Activated CD4-positive, alpha-beta T cell treated with anti-CD3 and anti-CD28 coated beads for 4 hours (primary cell): ENCODE data around the gene CD226.
"Not testable (repeated sequence)": the region's sequence is repeated elsewhere in the genome, so short reads cannot be mapped to it uniquely, and the experiment has no call there.

Experiments
- DNase-seq, 2 donors: peaks; one replicate each; pipeline ENCODE4 v3.0.0-alpha.2; 2020

Gene CD226

DNA sequence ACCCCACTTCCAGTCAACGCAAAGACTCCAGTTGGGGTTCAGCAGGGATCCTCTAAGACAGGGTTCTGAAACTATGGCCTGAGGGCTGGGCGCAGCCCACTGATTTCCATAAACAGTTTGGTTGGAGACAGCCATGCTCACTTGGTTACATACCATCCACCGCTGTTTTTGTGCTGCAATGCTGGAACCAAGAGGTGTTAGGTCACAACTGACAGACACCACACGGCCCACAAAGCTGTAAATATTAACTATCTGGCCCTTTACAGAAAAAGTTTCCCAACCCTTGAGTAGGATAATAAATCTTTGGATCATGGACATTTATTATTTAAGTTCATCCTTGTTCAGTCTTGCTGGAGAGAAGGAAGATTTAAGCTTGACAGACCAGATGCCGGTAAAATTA, 8.4 kb upstream of the CD226 start:
- no peak for DNase-seq

DNA sequence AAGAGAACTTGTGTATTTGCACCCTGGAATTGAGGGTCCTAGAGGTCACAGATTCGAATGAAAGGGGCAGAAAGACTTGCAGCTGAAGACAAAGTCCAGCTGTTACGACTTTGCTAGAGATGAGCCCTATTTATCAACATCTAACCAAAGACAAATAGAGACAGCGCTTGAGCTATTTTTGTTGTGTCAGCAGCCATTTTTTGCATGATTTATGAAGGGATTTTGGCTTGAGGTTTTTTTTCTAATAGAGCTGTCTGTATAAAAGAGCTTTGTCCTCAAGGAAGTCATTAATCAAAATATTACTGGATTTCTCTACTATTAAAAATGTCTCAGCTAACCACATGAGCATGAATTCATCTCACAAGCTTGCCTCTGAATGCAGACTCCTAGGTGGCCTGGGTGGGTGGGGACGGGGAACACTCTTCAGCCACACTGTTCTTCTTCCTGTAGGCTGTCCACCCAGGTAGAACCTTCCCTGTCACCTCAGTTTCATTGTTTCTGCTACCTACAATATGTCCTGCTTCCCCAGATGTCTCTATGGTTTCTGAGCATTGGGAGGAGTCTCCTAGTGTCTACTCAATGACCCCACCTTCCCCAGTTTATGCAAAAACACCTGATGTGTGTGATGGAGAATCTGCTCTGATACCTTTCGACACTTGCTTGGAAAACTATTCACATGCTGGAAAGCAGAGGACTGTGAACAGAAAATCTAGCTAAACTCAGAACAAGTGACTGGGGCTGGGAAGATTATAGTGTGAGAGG, 7.2 kb upstream of the CD226 start:
- no peak for DNase-seq

DNA sequence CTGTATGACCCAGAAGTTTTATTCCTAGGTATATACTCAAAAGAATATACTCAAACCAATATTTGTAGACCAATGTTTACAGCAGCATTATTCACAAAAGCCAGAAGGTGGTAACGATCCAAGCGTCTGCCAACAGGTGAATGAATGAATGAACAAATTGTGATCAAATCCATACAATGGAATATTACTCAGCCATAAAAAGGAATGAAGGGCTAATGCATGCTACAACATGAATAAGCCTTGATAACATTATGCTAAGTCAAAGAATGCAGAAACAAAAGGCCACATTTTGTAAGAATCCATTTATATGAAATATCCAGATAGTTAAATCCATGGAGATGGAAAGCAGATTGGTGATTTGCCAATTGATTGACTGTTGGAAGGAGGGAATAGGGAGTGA, 5.5 kb upstream of the CD226 start:
- DNase-seq, result no peak

DNA sequence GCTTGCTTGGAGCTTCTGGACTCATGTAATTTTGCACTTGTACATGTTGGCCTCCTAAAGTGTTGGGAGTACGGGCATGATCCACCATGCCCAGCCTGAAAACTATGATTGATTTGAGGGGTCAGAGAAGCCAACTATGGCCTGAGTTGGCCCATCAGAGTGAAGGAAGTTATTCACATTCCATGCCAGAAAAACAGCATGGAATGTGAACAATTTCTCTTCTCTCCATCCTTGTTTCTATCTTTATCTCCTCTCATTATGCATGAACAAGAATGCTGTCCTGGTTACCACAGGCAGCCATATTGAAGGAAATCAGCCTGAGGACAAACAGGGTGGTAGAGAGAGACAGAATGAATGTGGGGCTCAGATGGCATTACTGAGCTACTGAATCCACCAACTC, 3.5 kb upstream of the CD226 start:
- no peak for DNase-seq

DNA sequence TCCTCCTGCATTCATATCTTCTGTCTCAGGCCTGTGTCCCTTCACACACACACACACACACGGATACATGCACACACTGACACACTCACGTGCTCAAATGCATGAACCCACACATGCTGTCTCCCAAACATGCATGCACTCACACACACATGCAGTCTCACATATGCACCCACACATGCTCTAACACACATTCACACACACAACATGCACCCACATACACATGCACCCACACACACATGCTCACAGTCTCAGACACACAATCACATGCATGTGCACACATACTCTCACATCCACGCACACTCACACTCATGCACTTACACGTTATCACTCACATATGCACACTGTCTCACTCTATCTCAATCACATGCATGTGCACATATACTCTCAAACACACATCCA, 1.9 kb upstream of the CD226 start:
- no peak for DNase-seq

DNA sequence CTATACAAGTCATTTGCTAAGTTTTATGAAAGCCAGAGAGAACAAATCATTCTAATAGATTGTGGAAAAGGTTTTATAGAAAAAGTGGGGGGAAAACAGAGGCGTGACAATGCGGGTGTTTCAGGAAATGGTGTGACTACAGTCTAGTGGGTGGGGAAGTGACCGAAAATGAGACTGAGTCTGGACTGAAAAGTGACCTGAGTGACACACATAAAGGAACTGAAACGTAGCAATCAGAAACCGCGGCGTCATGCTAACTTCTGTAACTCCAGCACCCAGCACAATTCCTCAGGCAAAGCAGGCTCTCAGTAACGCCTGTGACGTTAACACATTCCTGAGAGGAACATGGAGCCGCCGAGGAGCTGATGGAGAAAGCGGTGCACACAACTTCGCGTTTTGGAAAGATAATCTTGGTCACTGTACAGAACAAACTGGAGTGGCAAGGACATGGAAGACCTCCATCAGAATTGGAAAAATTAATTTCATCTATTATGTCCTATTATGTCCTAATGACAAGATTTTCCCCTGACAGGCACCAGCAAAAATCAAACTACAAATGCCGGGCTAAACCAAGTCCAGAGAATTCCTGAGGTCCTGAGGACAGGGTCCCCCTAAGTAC, 1.4 kb upstream of the CD226 start:
- no peak for DNase-seq

DNA sequence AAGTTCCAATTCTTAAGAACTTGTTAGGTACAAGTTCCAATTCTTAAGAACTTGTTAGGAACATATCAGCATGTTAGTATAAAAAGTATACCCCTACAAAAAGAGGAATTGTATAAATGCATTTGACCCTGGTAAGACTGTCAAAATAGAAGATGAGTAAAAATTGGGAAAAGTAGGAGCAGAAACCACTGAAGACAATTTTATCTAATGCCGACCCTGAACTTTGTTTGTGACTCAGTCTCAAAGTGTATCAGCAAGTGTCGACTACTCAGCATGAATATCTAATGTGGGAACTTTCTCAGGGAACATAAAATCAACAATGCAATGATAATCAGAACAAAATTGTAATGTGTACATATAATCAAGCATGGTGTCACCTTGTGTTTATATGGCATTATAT, 583 bp upstream of the CD226 start:
- no peak for DNase-seq

DNA sequence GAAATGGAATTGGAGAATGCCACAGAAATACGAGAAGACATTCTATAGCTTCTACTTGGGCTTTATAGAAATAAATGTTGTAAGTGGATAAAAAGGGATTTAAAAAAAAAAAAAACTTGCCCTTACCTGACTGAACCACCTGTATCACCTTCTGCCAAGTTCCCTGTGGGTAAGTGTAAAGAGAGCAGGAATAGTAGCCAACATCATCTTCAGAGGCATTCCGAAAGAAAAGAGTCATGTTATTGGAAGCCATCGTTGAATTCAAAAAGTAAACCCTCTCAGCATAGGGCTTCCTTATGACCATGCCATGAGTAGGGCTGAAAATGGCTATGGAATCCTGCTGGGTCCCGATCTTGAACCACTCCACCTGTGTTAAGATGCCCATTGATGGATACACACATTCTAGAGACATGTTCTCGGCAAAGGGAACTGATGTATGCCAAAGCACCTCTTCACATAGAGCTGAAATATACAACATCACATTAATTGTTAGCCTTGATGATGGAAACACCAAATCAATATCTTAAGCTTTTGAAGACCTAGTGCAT, 991 bp downstream of the CD226 start:
- DNase-seq, result no peak

DNA sequence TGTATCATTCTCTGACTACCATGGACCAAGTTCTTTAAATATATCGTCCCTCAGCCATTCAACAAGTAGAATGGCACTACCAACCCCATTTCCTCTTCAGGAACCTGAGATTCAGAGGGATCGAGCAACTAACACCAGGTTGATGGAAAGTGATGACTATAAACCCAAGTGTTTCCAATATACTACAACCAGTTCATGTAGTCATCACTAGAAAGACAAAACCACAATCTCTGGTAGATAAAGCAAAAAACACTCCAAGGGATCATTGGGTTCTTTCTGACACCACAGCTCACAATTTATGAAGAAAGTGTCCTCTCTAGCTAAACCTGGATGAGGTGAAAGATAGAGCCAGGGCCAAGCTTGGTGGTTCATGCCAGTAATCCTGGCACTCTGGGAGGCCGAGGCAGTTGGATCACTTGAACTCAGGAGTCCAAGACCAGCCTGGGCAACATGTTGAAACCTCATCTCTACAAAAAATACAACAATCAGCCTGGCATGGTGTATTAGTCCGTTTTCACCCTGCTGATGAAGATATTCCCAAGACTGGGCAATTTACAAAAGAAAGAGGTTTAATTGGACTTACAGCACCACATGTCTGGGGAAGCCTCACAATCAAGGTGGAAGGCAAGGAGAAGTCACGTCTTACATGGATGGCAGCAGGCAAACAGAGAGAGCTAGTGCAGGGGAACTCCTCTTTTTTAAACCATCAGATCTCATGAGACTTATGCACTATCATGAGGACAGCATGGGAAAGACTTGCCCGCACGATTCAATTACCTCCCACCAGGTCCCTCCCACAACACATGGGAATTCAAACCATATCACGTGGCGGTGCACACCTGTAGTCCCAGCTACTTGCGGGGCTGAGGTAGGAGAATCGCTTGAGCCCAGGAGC, 2.2 kb downstream of the CD226 start:
- DNase-seq, result no peak

DNA sequence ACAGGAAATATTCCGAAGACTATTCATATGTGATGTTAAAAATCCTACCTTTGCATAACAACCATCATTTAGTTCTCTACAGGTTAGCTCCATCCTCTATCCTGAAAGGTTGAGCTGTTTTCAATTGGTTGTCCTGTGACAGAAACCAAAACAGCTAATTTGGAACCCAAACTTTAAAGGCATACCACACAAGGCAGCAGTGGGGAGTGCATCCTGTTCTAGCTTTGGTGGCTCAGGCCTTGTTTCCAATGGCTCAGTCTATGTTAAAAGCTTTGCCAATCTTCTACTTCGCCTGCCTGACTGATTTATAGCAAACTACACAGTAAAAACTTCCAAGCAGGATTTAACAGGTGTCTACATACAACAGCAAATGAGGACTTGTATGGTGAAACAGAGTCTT, 3.2 kb downstream of the CD226 start:
- no peak for DNase-seq

DNA sequence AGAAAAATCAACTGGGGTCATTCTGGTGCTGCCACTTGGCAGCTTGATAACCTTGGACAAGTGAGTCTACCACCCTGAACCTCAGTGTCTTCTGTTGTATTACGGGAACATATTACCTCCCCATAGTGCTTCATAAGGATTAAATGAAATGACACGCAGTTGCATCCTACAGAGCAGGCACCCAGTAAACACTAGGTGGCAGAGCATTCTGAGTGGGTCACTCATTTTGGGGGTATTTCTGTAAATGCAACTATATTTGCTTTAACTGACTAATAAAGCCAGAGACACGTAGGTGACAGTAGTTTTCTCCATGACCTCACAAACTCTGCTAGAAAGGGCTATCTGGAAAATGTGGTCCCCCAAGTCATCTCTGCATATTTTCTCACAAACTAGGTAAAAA, 4.7 kb downstream of the CD226 start:
- DNase-seq, result no peak

DNA sequence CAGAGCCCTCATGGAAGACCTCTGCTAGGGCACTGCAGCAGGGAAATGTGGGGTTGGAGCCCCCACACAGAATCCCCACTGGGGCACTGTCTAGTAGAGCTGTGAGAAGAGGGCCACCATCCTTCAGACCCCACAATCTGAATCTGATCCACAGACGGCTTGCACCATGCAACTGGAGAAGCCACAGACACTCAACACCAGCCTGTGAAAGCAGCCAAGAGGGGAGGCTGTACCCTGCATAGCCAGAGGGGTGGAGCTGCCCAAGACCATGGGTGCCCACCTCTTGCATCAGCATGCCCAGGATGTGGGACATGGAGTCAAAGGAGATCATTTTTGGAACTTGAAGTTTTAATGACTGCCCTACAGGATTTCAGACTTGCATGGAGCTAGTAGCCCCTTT, 6.5 kb downstream of the CD226 start:
- no peak for DNase-seq

DNA sequence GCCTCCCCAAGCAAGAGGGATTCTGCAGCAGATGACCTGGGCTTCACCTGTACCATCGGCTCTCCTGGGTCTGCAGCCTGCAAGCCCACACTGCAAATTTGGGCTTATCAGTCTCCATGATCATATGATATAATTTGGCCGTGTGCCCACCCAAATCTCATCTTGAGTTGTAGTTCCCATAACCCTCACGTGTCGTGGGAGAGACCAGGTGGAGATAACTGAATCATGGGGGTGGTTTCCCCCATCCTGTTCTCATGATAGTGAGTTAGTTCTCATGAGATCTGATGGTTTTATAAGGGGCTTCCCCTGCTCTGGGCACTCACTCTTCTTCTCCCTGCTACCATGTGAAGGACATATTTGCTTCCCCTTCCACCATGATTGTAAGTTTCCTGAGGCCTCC, 7.9 kb downstream of the CD226 start:
- not testable (repeated sequence) for DNase-seq

DNA sequence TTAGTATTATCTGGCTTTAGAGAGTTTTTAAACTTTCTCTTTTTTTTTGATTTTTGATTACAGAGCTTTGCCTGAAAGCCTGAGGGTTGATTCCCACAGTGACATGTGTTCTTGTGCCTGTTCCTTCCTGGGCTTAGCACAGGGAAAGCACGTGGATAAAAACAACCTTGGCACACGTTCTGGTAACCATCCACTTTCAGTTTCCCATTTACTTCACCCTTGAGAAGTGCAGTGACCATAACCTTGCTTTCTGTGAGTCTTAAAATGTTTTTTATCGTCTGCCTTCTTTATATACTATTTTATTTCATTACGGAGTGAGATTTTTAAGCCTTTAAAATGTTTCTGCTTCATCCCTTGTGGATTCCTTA, 11.5 kb downstream of the CD226 start:
- no peak for DNase-seq

DNA sequence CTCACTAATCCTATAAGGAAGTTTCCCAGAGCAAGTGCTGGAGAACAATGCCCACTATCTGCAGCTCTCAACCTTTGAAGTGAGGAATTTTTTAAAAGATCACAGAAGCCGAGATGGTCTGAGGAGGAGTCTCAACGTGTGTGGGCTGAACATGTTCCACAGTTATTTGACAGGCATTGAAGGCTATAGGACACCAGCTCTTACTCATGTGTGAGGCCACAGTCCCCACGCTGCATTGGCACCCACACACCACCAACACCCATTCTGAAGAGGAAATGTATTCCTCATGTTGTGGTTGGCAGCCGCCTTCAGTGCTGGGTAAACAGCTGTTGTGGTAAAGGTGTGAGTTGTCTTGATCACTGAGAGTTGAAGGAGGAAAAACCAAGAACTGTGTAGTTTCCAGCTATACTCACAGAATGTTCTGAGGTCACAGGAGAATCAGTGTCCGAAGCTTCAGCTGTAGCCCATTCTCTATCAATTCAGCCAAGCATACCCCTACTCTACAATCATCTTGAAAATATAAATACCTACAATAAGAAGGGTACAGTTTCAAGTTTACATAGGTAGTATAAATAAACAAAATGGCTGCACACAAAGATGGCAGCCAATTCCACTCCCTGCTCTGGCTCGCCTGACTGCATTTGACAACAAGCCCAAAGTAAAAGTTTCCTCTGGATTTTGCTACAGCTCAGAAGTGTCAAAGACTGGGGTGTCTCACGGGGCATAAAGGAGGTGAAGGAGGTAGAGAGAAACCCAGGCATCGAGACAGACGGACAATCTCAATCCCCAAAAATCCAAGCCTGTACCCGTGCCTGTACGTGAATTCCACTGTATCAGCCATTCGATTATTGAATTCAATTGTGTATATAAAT, 12.1 kb downstream of the CD226 start:
- peak; percentile 83 to 85 for DNase-seq

DNA sequence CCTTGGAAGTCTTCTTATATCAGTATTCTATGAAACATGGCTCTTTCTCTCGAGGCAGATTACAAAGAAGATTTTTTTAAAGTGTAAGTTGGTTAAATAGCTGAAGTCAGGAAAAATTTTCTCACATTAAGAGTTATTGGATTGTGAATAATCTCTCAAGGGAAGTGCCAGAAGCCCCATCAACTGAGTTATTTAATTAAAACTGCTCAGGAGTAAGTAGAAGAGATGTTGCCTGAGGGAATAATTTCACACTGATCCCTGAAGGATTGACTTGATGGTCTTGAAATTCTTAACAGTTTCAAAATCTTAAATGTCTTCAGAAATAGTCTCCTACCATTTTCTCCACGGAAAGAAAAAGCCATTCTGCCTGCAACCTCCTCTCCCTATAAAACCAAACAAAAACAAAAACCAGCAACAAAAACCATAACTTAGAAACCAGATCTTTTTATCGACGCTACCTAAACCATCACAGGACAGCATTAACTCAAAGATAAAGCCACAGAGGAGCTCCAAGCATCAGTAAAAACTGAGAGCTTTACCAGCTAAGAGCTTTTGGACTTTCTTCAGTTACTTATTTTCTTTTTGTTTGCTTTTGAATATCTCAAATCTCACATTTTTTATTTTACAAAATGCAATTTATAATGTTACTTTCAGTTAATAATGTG, 12.9 kb downstream of the CD226 start:
- no peak for DNase-seq

DNA sequence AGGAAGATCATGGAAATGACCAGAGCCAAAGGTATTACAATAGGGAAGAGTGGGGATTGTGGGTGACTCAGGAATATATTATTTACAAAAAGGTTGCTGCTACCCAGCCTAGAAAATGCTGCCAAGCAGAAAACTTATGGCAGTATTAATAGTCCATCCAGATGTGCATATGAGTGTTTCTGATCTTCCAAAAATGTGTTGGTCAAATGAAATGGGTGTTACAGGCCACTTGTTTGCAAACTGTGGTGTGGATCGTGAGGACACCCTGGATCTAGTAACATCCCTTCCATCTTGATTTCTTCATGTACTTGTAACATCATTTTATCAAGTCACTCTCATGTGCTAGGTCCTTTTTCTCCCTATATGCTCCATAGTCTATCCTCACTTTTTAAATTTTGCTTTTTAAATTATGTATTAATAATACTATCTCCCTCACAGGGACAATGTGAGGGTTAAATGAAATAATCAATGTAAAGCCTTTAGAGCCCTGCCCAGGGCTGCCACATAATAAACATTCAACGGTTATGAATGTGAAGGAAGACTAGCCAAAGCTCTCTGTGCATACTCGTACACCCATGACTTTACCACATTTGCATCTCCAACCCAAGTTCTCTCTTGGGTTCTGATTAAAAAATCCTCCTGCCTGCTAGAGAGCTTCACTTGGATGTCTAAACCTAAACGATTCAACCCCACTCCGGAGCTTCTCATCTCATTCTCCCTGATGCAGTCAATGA, 18.5 kb downstream of the CD226 start:
- no peak for DNase-seq

DNA sequence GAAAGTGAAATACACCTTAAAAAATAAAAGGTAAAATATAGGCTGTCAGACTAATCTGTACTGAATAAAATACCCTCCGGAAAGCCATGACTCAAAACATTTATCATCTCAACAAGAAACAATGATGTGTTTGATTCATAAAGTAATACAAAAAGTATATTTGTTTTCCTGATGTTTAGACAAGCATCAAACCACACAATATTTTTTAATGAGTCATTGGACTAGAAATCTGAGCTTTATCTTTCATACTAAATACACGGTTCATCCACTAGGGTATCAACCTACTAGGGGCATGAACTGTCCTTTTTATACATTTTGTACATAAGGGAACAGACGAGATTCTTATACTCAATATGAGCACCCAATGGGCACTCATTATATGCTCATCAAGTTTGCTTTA, 31.3 kb downstream of the CD226 start:
- DNase-seq, result no peak

DNA sequence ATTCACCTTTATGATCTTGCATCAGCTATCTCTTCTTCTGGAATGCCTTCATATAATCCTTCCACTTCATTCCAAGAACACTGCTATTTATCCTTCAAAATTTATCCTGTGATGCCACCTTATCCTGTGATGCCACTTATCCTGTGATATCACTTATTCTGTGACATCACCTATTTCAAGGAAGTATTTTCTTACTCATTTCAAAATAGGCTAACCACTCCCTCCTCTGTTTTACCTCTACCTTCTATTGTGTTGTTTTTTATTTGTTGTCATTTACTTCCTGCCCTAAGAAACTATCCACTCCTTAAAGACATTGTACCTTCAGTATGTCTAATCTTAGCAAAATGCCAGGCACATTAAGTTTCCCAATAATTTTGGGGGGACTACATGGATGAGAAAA, 38.8 kb downstream of the CD226 start:
- no peak for DNase-seq

DNA sequence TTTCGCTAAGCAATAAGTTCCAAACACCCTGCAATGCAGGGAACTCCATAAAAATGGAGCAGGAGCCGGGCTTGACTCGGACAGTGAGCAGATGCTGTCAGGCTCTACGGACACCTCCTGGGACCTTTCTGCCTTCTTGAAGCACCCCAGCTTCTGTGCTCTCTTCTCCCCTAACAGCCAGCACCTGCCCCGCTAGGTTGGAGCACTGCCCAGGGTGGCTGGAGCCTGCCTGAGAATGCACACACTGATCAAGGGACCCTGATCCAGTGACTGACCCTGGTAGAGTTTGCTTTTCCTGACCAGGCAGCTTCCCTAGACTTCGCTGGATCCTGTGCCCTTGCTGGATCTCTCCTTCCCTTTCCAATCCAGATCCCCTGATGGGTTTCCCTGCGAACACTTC, 40.9 kb downstream of the CD226 start:
- DNase-seq, result no peak

DNA sequence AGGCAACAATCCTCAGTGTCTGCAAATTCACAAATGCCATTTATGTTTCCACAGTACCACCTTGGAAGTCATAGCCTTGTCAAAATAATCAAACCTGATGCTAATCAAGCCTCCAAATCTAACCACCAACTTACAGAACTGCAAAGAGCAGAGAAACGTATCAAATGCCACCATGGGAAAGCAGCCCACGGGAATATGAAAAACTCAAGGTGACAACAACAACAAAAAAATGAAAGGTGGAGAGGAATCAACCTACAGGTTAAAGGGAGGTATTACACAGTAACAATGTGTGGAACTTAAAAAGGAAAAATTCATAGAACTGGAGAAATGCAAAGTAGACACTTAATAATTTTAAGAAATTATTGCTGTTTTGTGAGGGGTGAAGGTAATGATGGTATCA, 46.7 kb downstream of the CD226 start:
- DNase-seq, result no peak
